GM12875 (cell line): Measurements from ENCODE around the gene MAFB.

Experiments
- H3K4me3 ChIP-seq: one replicate; pipeline ENCODE4 v1.5.1; 2011; ENCODE audit warnings: low read depth, low read length, control low read depth
- CTCF ChIP-seq: IDR thresholded peaks from 2 replicates; pipeline ENCODE4 v1.5.1; 2011; ENCODE audit warnings: low read depth, mild to moderate bottlenecking, control low read depth, inconsistent platforms, low read length, moderate library complexity, borderline replicate concordance; ENCODE audit not compliant: insufficient read depth

MAFB gene

GRCh38 chr20:40650707-40651106 lies 38.3 kb downstream of the MAFB start:
- no peak overlapping the region for H3K4me3 ChIP-seq
- no peak for TF ChIP-seq CTCF

GRCh38 chr20:40648210-40649072 lies 40.6 kb downstream of the MAFB start:
- no peak for TF ChIP-seq CTCF

GRCh38 chr20:40646813-40647212 lies 42.2 kb downstream of the MAFB start:
- no peak overlapping the region for H3K4me3 ChIP-seq
- no peak for TF ChIP-seq CTCF

More at GRCh38 chr20:40648210-40649072, 40.6 kb downstream of the MAFB start:
- no peak overlapping the region for H3K4me3 ChIP-seq

- H3K4me3 ChIP-seq: no peak overlapping the region
- no peak for TF ChIP-seq CTCF
Measured at GRCh38 chr20:40646361-40646760, 42.7 kb downstream of the MAFB start.

- H3K4me3 ChIP-seq: no peak overlapping the region
- TF ChIP-seq CTCF: no peak
Measured at GRCh38 chr20:40644863-40645262, 44.2 kb downstream of the MAFB start.

- no peak for TF ChIP-seq CTCF
Measured at GRCh38 chr20:40643891-40644290, 45.1 kb downstream of the MAFB start.

GRCh38 chr20:40641809-40642208 lies 47.2 kb downstream of the MAFB start:
- TF ChIP-seq CTCF: no peak
- no peak overlapping the region for H3K4me3 ChIP-seq

More at GRCh38 chr20:40643891-40644290, 45.1 kb downstream of the MAFB start:
- H3K4me3 ChIP-seq: no peak overlapping the region
